GM12801 (cell line): ENCODE data around the gene SLC24A5.

Experiments used
- CTCF ChIP-seq: IDR thresholded peaks from one replicate; pipeline ENCODE4 v1.5.1; 2011; ENCODE audit warnings: control low read depth; ENCODE audit not compliant: insufficient read length; ENCODE audit errors: extremely low read depth

Gene SLC24A5

GRCh38 chr15:48086133-48086532 lies 34.7 kb upstream of the SLC24A5 start:
- TF ChIP-seq CTCF, result no peak

GRCh38 chr15:48086576-48086975 lies 34.2 kb upstream of the SLC24A5 start:
- no peak for TF ChIP-seq CTCF

GRCh38 chr15:48087844-48088243 lies 32.9 kb upstream of the SLC24A5 start:
- no peak for TF ChIP-seq CTCF

- no peak for TF ChIP-seq CTCF
These were observed 31.1 kb upstream of the SLC24A5 start for GRCh38 chr15:48089702-48090101.

GRCh38 chr15:48090115-48090514 lies 30.7 kb upstream of the SLC24A5 start:
- no peak for TF ChIP-seq CTCF

GRCh38 chr15:48090666-48091065 lies 30.1 kb upstream of the SLC24A5 start:
- no peak for TF ChIP-seq CTCF

GRCh38 chr15:48091522-48091921 lies 29.3 kb upstream of the SLC24A5 start:
- TF ChIP-seq CTCF, result no peak

- TF ChIP-seq CTCF, result no peak
These were observed 24.4 kb upstream of the SLC24A5 start for GRCh38 chr15:48096355-48096786.
